Activated naive CD8-positive, alpha-beta T cell treated with anti-CD3 and anti-CD28 coated beads, Interleukin-2, amount 50 U/mL, for 16 hours (primary cell): ENCODE results near the gene GRAMD4.
"Not testable (repeated sequence)": the region's sequence is repeated elsewhere in the genome, so short reads cannot be mapped to it uniquely, and the experiment has no call there.

Source experiments
- DNase-seq: peaks from one replicate; pipeline ENCODE4 v3.0.0-alpha.2; 2020; ENCODE audit warnings: low read depth, low spot score

GRAMD4 gene

DNA sequence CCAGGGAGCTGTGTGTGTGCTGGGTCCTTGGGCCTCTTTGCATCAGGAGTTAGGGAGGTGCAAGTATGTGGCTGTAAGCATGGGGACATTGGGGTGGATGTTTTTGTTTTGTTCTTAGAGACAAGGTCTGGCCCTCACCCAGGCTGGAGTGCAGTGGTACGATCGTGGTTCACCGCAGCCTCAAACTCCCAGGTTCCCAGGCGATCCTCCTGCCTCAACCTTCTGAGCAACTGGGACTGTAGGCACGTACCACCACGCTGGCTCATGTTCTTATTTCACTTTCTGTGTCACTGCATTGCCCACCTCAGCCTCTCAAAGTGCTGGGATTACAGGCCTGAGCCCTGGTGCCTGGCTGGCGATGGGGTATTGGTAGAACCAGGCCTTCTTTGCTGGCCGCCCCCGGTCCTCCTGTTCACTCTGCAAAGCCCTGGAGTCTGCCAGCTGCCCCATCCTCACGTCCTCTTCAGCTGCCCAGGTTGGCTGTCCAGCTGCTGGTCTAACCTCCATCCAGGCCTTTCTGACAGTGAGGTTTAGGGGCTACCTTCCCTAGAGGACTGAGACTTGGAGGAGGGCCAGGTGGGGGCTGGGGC is 851 bp upstream of the GRAMD4 start:
- DNase-seq: no peak

DNA sequence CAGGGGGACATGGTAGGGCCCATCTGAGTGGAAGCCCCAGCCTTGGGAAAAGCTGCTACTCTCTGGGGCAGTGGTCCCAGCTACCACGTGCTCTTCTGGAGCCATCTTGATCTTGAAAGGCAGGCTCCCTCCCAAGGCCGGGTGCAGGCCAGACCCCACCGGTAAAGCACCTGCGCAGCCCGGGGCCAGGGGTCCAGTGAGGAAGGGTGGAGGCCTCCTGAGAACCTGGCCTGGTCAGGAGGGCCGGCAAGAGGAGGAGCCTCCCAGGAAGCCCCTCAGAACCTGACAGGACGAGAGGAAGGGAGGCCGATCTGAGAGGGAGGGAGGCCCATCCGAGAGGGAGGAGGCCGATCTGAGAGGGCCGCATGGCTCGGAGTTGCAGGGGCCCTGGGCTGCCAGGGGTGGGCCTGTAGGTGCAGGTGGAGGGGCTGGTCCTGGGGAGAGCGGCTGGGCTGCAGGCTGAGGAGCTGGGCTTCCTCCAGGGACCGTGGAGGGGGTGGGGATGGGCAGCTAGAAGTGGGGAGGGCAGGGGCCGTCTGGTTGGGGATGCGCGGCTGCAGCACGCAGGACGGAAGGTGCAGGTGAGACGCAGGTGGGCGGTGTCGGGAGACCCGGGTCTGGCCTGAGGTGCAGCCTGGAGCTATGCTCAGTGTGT is 529 bp downstream of the GRAMD4 start:
- no peak for DNase-seq

DNA sequence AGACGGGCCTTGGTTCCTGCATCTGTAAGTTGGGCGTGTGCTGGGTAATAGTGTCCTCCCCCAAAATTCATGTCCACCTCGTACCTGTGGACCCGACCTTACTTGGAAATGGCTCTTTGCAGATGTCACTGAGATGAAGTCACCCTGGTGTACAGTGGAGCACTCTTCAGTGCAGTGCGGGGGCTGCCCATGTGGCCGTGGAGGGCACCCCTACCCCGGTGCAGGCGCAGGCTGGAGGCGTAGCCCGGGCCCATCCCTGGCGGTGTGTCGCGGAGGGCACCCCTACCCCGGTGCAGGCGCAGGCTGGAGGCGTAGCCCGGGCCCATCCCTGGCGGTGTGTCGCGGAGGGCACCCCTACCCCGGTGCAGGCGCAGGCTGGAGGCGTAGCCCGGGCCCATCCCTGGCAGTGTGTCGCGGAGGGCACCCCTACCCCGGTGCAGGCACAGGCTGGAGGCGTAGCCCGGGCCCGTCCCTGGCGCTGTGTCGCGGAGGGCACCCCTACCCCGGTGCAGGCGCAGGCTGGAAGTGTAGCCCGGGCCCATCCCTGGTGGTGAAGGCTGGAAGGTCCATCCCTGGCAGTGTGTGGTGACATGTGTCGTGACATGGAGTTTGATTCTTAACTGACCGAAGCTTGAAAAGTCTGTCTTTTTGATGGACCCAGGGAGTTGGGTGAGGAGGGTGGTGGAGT is 1.2 kb downstream of the GRAMD4 start:
- not testable (repeated sequence) for DNase-seq

DNA sequence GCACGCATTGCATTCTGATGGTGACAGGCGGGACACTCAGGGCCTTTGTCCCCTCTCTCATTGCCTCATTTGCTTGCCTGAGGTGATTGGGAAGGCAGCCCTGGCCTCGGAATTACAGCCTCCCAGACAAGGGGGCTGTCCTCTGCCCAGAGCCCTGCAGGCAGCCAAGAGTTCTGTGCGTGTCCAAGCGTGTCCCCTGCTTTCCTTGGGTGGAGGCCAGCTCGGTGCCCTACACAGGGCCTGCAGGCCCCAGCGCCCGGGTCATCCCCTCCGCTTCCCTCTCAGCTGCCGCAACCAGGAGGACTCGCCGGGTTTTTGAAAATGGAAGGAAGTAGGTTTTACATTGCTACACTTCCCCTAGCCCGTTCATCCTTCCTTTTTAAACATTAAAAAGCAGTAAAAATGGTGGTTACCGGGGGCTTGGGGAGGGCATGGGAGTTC is 1.9 kb downstream of the GRAMD4 start:
- no peak for DNase-seq

DNA sequence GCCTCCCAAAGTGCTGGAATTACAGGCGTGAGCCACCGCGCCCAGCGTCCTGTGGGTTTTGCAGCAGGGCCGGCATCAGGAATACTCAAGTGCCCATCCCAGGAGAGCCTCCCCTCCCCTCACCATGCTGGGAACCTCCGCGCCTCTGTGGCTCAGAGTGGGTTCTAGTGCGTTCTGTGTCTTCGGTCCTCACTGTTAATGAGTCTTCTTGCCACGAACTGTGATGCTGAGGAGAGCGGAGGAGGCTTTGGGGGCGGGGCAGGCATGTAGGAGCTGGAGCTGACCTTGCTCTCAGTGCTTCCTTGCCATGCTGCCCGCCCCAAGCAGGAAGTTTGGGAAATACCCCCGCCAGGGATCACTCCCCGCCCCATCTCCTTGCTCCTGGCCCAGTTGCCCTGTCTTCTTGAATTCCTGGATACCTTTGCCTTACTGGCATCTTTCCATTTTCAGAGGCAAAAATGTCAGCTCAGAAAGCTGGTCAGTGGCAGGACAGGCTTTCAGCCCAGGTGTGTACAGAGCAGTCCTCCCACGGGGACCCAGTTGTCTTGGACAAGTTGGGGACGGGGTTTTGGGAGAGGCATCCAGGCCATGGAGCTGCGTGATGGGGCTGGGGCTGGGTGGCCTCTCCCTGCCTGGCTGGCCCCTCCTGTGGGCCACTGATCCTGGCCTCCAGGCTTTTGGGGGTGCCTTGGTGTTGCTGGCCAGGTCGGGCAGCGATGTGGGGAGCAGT is 5.1 kb downstream of the GRAMD4 start:
- DNase-seq: no peak

DNA sequence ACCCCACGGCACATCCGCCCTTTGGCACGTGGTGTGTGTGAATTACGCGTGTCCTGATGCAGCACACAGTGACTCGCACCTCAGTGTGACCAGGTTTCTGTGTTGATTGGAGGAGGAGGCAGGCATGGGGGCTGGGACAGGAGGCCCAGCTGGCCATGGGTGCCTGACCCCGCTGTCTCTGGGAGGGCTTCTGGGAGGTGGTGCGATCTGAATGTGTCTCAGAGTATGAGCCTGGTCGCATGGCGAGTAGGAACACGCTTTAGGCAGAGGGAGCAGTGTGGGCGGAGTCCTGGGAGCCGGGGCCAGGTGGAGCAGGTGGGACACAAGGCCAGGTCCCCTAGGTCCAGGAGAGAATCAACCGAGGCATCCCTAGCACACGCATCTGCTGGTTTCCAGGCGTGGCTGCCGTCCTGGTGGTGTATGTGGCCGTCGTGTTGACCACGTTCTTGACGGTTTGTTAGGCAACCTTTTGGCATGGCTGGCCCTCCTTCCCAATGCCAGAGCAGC is 5.7 kb downstream of the GRAMD4 start:
- no peak for DNase-seq

DNA sequence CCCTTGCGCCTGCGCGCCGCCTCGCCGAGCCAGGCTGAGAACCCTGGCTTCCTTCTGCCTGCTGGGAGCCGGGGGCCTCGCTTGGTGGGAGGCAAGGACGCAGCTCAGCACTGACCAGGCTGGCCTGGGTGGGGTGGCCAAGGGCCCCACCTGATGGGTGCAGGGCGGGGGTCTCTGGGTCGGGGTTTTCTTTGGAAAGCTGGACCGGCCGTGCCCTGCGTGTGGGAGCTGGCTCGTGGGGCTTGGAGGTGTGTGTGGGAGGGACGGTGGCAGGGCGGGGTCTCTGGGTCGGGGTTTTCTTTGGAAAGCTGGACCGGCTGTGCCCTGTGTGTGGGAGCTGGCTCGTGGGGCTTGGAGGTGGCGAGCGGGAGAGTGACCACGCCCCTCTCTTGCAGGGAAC is 6.2 kb downstream of the GRAMD4 start:
- no peak for DNase-seq

DNA sequence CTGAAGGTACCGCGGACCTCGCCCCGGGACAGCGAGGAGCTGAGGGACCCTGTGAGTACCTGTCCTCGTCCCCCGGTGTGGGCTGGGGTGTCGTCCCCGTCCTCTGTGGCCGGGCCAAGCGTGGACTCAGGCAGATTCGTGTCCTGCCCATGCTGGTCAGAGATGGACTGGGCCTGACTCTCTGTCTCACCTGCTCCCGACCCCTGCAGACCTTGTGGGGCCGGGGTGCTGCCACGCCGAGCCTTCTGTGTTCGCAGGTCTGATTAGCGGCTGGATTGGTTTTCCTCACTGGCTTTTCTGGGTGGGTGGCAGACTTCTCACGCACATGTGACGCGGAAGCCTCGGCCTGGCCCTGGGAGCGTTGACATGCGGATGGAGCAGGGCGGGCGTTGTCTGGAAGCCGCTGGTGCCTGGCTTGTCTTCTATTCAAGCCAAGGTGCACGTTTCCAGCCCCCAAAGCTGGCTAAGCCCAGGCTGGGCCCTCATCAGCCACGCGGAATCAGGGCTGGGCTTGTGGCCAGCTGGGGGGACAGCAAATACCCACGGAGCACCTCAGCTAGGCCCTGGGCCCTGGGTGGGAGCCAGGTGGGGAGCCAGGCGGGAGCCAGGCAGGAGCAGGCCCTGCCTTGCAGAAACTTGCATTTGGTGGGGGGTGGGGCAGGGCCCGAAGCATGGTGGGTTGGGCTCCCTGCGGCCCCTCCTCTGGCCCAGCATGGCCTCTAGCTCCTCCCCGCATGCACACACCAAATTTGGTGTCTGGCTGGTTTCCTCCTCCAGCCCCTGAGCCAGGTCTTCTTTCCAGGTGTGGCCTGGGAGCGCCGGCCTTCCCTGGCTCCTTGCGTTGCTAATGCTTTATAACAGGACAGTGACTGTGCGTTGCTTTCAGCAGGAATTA is 7.0 kb downstream of the GRAMD4 start:
- no peak for DNase-seq

DNA sequence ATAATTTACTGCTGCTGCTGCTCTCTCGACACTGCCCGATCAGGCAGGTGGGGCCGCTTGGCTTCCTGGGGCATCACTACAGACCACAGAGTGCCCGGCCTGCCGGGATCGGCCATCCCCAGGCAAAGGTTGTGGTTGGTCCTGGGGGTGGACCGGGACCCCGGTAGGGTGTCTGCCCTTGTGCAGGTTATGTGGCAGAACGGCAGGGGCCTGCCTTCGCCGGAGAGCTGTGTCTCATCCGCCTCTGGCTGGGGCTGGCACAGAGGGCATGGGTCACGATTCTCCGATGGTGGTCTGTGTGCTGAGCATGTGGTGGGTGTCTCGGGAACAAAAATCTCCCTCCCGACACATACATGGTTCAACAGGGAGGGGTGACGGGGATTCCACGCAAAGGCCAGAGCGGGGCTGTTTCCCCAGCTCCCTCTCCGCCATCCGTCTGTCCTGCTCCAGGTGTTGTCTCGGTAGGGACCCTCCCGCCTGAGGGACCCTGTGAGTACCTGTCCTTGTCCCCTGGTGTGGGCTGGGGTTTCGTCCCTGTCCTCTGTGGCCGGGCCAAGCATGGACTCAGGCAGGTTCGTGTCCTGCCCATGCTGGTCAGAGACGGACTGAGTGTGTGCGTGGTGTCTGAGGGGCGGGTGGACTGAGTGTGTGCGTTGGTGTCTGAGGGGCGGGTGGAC is 7.8 kb downstream of the GRAMD4 start:
- DNase-seq: no peak

DNA sequence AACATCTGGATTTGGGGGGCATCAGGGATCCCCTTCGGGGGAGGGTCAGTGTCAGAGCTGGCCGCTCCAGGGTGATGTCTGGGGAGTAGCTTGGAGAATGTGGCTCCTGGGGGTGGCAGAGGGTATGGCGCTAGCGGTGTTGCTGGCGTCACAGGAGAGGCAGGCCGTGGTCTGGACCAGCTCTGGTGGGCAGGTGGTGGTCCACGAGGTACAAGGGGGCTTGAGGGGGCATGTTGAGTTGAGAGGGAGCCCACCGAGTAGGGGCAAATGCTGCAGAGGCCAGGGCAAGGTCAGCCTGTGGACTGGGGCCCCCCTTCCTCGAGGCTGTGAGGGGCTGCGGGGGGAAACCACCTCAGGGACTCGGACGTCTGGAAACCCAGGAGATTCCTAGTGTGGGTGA is 8.6 kb downstream of the GRAMD4 start:
- no peak for DNase-seq

DNA sequence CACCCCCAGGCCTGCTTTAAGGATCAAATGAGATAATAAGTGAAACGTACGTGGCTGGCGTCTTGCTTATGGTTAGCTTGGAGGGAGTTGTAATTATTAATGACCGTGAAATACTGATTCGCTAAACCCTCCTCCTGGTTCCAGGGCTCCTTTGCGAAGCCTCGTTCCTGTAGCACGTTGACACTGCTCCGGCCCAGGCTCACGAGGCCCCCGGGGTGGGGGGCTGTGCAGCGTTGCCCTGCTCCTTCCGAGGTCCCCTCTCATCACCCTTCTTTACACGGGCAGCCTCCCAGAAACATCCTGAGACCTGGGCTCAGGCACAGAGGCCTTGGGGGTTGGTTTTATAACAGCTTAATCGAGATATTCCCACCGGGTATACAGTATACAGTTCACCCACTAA is 9.1 kb downstream of the GRAMD4 start:
- DNase-seq: no peak

DNA sequence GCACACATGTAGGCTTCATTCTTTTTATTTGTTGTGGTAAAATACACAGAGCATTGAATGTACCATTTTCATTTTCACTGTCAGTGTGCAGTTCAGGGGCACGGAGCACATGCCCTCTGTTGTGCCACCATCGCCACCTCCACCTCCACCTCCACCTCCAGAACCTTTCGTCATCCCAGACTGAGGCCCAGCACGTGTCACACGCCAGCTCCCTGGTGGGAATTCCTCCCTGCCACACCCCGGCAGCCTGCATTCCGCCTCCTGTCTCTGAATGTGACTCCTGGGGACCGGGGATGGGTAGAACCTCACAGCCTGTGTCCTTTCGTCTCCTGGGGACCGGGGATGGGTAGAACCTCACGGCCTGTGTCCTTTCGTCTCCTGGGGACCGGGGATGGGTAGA is 10.9 kb downstream of the GRAMD4 start:
- no peak for DNase-seq

DNA sequence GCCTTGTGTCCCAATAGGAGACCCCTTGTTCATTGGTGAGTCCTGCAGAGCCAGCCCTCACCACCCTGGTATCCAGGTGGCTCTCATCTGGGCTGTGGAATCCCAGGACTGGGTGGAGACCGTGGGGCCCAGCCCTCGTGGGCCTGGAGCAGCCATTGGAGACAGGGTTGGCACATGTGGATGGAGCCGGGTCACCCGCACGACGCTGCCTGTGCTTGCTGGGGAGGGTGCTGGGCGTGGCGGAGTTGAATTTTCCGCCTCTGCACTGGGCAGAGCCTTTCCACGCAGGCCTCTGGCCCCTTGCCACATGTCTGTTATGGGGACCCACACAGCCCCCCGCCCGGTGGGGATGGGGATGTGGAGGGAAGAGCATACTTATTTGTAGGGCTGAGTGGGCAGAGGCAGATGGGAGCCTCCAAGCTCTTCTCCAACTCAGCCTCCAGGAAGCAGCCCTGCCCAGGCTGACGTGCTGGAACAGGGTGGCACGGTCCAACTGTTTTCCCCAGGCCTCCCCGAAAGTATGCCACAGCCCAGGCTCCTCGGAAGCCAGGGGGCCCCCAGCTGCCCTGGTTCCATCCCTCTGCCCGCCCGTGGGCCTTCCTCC is 12.6 kb downstream of the GRAMD4 start:
- no peak for DNase-seq

DNA sequence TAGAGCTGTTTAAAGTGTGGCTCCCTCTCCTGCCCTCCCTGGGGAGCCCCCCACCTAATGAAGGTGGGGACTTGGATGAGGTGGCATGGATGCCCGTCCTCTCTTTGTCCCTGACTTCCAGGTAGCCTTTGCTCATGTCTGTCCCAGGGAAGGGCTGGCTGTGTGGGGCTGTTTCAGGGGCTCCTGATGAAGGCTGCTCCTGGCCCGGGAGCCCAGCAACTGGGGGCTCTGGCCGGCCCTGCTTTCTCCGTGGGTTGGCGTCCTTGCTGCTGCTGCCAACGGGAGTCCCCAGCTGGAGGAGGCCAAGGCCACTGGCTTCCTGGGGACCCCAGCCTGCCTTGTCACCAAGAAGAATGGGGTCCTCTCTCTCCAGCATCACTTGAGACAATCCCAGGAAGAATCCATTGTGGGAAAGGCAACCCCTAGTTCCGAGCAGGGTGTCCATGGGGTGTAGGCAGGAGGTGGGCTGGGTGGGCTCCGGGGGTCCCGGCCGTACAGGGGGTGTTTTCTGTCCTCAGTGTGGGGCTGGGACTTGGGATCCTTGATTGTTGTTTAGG is 13.2 kb downstream of the GRAMD4 start:
- no peak for DNase-seq

DNA sequence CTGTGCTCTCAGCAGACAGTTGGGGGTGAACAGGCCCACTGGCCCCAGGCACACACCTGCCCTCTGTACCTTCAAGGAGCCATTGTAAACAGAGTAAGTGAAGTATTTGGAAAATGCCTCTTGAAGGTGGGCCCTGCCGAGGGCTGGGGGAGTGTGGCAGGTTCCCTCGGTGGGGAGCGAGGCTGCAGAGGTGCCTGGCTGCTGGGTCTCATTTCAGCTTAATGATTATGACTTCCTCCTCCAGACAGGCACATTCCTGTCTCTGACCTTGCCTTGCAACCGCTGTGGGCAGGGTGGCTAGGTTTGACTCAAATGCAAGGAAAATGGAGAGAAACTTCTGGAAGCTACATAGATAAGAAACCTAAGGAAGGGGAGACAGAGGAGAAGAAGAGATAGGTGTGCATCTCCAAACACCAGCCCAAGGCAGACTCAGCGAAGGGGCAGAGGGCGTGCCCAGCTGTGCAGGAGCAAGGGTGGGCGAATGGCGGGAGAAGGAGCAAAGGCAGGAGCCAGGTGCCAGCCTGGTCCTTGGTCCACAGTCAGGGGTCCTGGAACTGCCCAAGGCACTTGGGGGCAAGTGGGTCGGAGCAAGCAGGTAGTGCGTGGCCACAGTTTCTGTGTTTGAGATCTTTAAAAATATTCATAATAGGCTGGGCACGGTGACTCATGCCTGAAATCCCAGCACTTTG is 14.0 kb downstream of the GRAMD4 start:
- no peak for DNase-seq

DNA sequence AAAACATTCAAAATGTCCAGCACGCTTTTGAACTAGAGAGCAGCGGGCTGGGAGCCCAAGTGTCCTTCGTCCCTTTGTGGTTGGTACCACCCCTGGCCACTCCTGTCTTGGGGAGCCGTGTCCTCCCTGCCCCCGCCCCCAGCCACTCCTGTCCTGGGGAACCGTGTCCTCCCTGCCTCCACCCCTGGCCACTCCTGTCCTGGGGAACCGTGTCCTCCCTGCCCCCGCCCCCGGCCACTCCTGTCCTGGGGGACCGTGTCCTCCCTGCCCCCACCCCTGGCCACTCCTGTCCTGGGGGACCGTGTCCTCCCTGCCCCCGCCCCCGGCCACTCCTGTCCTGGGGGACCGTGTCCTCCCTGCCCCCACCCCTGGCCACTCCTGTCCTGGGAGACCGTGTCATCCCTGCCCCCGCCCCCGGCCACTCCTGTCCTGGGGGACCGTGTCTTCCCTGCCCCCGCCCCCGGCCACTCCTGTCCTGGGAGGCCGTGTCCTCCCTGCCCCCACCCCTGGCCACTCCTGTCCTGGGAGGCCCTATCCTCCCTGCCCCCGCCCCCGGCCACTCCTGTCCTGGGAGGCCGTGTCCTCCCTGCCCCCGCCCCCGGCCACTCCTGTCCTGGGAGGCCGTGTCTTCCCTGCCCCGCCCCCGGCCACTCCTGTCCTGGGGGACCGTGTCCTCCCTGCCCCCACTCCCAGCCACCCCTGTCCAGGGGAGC is 14.9 kb downstream of the GRAMD4 start:
- DNase-seq: not testable (repeated sequence)

DNA sequence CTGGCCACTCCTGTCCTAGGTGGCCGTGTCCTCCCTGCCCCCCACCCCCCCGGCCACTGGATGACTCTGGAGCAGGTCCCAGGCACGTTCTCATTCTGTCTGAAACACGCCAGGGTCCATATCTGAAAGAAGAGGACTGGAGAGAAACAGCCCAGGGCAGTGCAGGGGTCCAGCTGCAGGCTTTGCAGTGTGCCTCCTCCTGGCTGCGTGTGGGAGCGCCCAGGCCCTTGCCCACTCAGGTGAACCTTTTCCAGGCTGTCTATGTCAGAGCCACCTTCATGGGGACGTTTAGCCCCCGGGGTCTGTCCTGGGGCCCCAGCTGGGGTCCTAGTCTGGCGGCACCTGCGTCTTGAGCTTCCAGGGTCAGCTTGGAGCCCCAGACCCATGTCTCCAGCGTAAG is 15.6 kb downstream of the GRAMD4 start:
- DNase-seq: no peak

DNA sequence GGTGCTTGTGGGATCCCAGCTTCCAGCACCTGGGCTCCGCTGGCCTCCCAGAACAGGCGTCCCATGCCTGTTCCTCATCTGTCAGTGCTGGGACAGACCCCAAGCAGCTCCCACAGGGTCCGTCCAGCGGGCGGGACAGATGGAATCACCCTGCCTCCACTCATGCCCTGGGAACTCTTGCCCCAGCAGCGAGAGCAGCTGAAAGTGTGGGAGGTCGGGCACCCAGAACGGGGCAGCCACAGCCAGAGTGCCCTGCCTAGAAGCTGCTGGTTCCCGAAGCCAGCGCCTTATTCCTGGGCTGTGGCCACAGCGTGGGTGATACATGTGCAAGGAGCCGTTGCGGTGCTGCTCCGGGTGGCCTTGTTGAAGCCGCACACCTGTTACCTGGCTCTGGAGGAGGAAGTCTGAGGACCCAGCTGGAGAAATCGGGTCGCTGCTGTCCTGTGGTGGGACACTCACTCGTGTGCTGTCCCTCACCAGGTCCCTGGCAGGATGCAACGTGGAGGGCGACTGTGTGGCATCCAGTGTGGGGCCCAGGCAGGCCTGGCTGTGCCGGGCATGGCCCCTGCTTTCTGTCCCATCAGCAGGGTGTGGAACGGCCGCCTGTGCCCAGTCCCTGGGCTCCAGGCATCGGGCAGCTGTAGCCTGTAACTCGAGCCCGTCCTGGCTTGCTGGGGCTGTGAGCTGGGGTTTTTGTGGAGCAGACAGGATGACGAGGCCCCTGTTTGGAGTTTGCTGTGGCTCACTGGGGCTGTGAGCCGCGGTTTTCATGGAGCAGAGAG is 16.2 kb downstream of the GRAMD4 start:
- DNase-seq: no peak
